HepG2 (cell line): ENCODE results near the gene MAFF. TPM values are rescaled to one million over a fixed set of nuclear protein-coding genes. Genes with fewer than 3 reads are reported as not detected.

Experiments used
- ADNP ChIP-seq: sonication (generic); formaldehyde crosslinking; IDR thresholded peaks from 2 replicates; pipeline ENCODE4 v1.4.0; 2020; ENCODE audit warnings: missing genetic modification reagents
- ASH2L ChIP-seq: fragments of 300-600, 200-600 bp; sonication (generic); IDR thresholded peaks from 2 replicates; pipeline ENCODE4 v1.7.0; 2017; ENCODE audit warnings: low read depth, mild to moderate bottlenecking, moderate library complexity, mixed read lengths, low read length; ENCODE audit not compliant: insufficient read length
- CBX2 ChIP-seq, 2 experiments: fragments of 200-600 bp in 1 of 2; sonication (generic); formaldehyde crosslinking in 1 of 2; IDR thresholded peaks; 2 replicates each; pipeline versions ENCODE4 v1.7.0 to v1.8.1; 2018 to 2022; ENCODE audit warnings: low read depth in 2 of 2, low read length in 1 of 2, mild to moderate bottlenecking in 1 of 2, missing genetic modification reagents in 1 of 2
- FOXA1 ChIP-seq, 2 experiments: fragments of 450-650 bp in 1 of 2; sonication (generic) in 1 of 2; formaldehyde crosslinking in 1 of 2; IDR thresholded peaks; 2 replicates each; pipeline versions ENCODE4 v1.4.0 to v1.6.1; 2016 to 2020; ENCODE audit warnings: missing genetic modification reagents in 1 of 2
- HNRNPL ChIP-seq: fragments of 200-400 bp; formaldehyde crosslinking; IDR thresholded peaks from 2 replicates; pipeline ENCODE4 v1.6.1; 2017; ENCODE audit warnings: mild to moderate bottlenecking, low read depth, low read length
- KDM1A ChIP-seq: IDR thresholded peaks from 2 replicates; pipeline ENCODE4 v1.6.1; 2016; ENCODE audit warnings: missing compliant biosample characterization
- MAZ ChIP-seq, 2 experiments: sonication (generic) in 1 of 2; formaldehyde crosslinking in 1 of 2; IDR thresholded peaks; 2 replicates each; pipeline versions ENCODE4 v1.5.0 to v1.6.1; 2012 to 2020; ENCODE audit warnings: low read depth in 2 of 2, mild to moderate bottlenecking in 2 of 2, borderline replicate concordance in 1 of 2, improper control_type of control experiment in 1 of 2, low read length in 1 of 2, missing genetic modification reagents in 1 of 2, moderate library complexity in 1 of 2
- MYC ChIP-seq: sonication (generic); formaldehyde crosslinking; IDR thresholded peaks from 2 replicates; pipeline ENCODE4 v1.9.0; 2021; ENCODE audit warnings: missing genetic modification reagents, borderline replicate concordance
- NFE2 ChIP-seq: sonication (generic); formaldehyde crosslinking; IDR thresholded peaks from 2 replicates; pipeline ENCODE4 v1.4.0; 2020; ENCODE audit warnings: missing genetic modification reagents
- NR2F2 ChIP-seq: IDR thresholded peaks from 2 replicates; pipeline ENCODE4 v1.6.1; 2012; ENCODE audit warnings: low read depth, inconsistent platforms, borderline replicate concordance
- PCBP1 ChIP-seq: fragments of 200-400 bp; formaldehyde crosslinking; IDR thresholded peaks from 2 replicates; pipeline ENCODE4 v1.6.1; 2017; ENCODE audit warnings: mild to moderate bottlenecking, low read depth, low read length, borderline replicate concordance
- SAP130 ChIP-seq: IDR thresholded peaks from 2 replicates; pipeline ENCODE4 v1.6.1; 2016; ENCODE audit warnings: low read depth
- ZBTB8A ChIP-seq: sonication (generic); formaldehyde crosslinking; IDR thresholded peaks from 2 replicates; pipeline ENCODE4 v1.4.0; 2020; ENCODE audit warnings: mild to moderate bottlenecking, low read depth, missing genetic modification reagents, borderline replicate concordance
- ZNF136 ChIP-seq: sonication (generic); formaldehyde crosslinking; IDR thresholded peaks from 2 replicates; pipeline ENCODE4 v1.8.1; 2022; ENCODE audit warnings: low read depth, mild to moderate bottlenecking, moderate library complexity, missing genetic modification reagents
- ZNF350 ChIP-seq: sonication (generic); formaldehyde crosslinking; IDR thresholded peaks from 2 replicates; pipeline ENCODE4 v1.4.0; 2020; ENCODE audit warnings: mild to moderate bottlenecking, low read depth, missing genetic modification reagents, borderline replicate concordance
- ZNF446 ChIP-seq: sonication (generic); formaldehyde crosslinking; IDR thresholded peaks from 2 replicates; pipeline ENCODE4 v1.5.0; 2020; ENCODE audit warnings: mild to moderate bottlenecking, missing genetic modification reagents
- ZNF501 ChIP-seq: sonication (generic); formaldehyde crosslinking; IDR thresholded peaks from 2 replicates; pipeline ENCODE4 v1.5.1; 2020; ENCODE audit warnings: mild to moderate bottlenecking, moderate library complexity, missing genetic modification reagents
- ZNF510 ChIP-seq: sonication (generic); formaldehyde crosslinking; IDR thresholded peaks from 2 replicates; pipeline ENCODE4 v1.4.0; 2020; ENCODE audit warnings: low read depth, mild to moderate bottlenecking, missing genetic modification reagents
- ZNF543 ChIP-seq: sonication (generic); formaldehyde crosslinking; IDR thresholded peaks from 2 replicates; pipeline ENCODE4 v1.4.0; 2020; ENCODE audit warnings: mild to moderate bottlenecking, missing genetic modification reagents
- ZNF547 ChIP-seq: sonication (generic); formaldehyde crosslinking; IDR thresholded peaks from 2 replicates; pipeline ENCODE4 v1.5.1; 2020; ENCODE audit warnings: mild to moderate bottlenecking, missing genetic modification reagents
- ZNF607 ChIP-seq: sonication (generic); formaldehyde crosslinking; IDR thresholded peaks from 2 replicates; pipeline ENCODE4 v1.5.1; 2020; ENCODE audit warnings: missing genetic modification reagents, mild to moderate bottlenecking, borderline replicate concordance
- ZNF724P ChIP-seq: sonication (generic); formaldehyde crosslinking; IDR thresholded peaks from 2 replicates; pipeline ENCODE4 v1.8.0; 2022; ENCODE audit warnings: missing genetic modification reagents, borderline replicate concordance
- ZNF749 ChIP-seq: sonication (generic); formaldehyde crosslinking; IDR thresholded peaks from 2 replicates; pipeline ENCODE4 v1.8.0; 2022; ENCODE audit warnings: mild to moderate bottlenecking, missing genetic modification reagents, moderate library complexity, borderline replicate concordance
- polyA plus RNA-seq, 8 experiments: library from polyadenylated mRNA; depleted of rRNA in 3 of 8; stranded (reverse) in 7 of 8; unstranded in 1 of 8; fragments of >200 nt; fragmentation: Illumina TruSeq in 4 of 8; extraction: Trizol in 4 of 8; gene quantifications; 2 replicates each; pipeline versions ENCODE4 v1.2.1 to v1.2.3, GENCODE V29; 2011 to 2016; ENCODE audit warnings: low read depth in 4 of 8, missing spikeins in 1 of 8, mixed read lengths in 1 of 8; ENCODE audit not compliant: insufficient read depth in 1 of 8
- total RNA-seq, 5 experiments: library from RNA; depleted of rRNA; stranded (reverse); fragments of >200 nt; fragmentation: Illumina TruSeq; extraction: Trizol; gene quantifications; 2 replicates each; pipeline ENCODE4 v1.2.3, GENCODE V29; 2016; ENCODE audit warnings: low read depth in 1 of 5
- TF ChIP-seq, protein P1 (sequence below): sonication (generic); formaldehyde crosslinking; IDR thresholded peaks from 2 replicates; pipeline ENCODE4 v1.8.1; 2022; ENCODE audit warnings: low read depth, mild to moderate bottlenecking, missing genetic modification reagents
- TF ChIP-seq, protein P2 (sequence below): sonication (generic); formaldehyde crosslinking; IDR thresholded peaks from 2 replicates; pipeline ENCODE4 v1.5.1; 2020; ENCODE audit warnings: mild to moderate bottlenecking, moderate library complexity, missing genetic modification reagents

Gene MAFF
- total and polyA plus RNA-seq, 2 of the 13 experiments (the other 11 are each of a cell fraction or from before 2014, with no cell fraction given), result 5.4 to 14.3 TPM

DNA sequence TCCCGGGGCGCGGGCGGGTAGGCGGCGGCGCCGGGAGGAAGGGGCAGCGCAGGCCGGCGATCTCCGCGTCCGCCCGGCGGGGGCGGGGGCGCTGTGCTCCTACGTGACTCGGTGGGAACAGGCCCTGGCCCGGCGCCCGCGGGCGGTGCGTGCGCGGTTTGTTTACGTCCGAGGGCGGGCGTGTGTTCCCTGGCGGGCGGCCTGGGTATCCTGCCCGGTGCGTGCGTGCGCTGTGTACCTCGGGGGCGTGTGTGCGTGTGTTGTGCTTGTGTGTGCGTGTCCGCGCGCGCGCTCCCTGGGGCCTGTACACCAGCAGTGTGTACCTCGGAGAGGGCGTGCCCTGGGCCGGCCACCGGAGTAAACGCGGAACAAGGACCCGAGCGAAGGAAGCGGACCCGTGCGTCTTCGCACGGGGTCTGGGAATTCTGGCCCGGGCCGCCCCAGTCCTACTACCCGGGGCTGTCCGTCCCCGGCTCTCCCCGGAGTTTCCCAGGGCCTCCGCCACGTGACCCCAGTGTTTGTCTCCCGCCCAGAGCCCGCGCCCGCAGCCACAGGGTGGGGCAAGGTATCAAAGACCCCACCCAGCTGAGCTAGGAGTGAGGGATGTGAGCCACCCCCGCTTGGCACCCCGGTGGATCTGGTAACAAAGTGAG lies 769 bp downstream of the MAFF start (continued):
- TF ChIP-seq ZNF350 (CRISPR knock-in tag), result 0 out of 2 replicates have a peak, but pooled peaks have one; percentile 15
- TF ChIP-seq ZNF749 (CRISPR knock-in tag), result no peak
- peak; percentile 68 for TF ChIP-seq SAP130
- TF ChIP-seq, protein P1, sequence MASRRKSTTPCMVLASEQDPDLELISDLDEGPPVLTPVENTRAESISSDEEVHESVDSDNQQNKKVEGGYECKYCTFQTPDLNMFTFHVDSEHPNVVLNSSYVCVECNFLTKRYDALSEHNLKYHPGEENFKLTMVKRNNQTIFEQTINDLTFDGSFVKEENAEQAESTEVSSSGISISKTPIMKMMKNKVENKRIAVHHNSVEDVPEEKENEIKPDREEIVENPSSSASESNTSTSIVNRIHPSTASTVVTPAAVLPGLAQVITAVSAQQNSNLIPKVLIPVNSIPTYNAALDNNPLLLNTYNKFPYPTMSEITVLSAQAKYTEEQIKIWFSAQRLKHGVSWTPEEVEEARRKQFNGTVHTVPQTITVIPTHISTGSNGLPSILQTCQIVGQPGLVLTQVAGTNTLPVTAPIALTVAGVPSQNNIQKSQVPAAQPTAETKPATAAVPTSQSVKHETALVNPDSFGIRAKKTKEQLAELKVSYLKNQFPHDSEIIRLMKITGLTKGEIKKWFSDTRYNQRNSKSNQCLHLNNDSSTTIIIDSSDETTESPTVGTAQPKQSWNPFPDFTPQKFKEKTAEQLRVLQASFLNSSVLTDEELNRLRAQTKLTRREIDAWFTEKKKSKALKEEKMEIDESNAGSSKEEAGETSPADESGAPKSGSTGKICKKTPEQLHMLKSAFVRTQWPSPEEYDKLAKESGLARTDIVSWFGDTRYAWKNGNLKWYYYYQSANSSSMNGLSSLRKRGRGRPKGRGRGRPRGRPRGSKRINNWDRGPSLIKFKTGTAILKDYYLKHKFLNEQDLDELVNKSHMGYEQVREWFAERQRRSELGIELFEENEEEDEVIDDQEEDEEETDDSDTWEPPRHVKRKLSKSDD (CRISPR knock-in tag), result 0 out of 2 replicates have a peak, but pooled peaks have one; percentile 30
- TF ChIP-seq MYC, result peak; percentile 74; the same call in 1 of the 2 replicates
- TF ChIP-seq PCBP1, result 0 out of 2 replicates have a peak, but pooled peaks have one; percentile 42
- no peak for TF ChIP-seq NFE2 (CRISPR knock-in tag)
- no peak for TF ChIP-seq MAZ (IDR thresholded peaks at IDR 0.05; ENCODE audit: borderline replicate concordance, low read depth, low read length)
- TF ChIP-seq MAZ (CRISPR knock-in tag; IDR thresholded peaks at IDR 0.05; ENCODE audit: low read depth), result 0 out of 2 replicates have a peak, but pooled peaks have one; percentile 11
- TF ChIP-seq ZNF136 (CRISPR knock-in tag), result 0 out of 2 replicates have a peak, but pooled peaks have one; percentile 44
- TF ChIP-seq, protein P2, sequence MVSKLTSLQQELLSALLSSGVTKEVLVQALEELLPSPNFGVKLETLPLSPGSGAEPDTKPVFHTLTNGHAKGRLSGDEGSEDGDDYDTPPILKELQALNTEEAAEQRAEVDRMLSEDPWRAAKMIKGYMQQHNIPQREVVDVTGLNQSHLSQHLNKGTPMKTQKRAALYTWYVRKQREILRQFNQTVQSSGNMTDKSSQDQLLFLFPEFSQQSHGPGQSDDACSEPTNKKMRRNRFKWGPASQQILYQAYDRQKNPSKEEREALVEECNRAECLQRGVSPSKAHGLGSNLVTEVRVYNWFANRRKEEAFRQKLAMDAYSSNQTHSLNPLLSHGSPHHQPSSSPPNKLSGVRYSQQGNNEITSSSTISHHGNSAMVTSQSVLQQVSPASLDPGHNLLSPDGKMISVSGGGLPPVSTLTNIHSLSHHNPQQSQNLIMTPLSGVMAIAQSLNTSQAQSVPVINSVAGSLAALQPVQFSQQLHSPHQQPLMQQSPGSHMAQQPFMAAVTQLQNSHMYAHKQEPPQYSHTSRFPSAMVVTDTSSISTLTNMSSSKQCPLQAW (CRISPR knock-in tag), result 0 out of 2 replicates have a peak, but pooled peaks have one; percentile 26
- no peak; the same call in 1 of the 2 replicates for TF ChIP-seq ZNF543 (CRISPR knock-in tag)
- no peak for TF ChIP-seq KDM1A (CRISPR knock-in tag)
- TF ChIP-seq ZNF501 (CRISPR knock-in tag), result peak; percentile 75; the same call in 1 of the 2 replicates
- no peak for TF ChIP-seq ZBTB8A (CRISPR knock-in tag)
- no peak for TF ChIP-seq NR2F2
- TF ChIP-seq HNRNPL, result no peak
- no peak for TF ChIP-seq FOXA1 (IDR thresholded peaks at IDR 0.05)
- peak; percentile 60; the same call in 1 of the 2 replicates for TF ChIP-seq FOXA1 (CRISPR knock-in tag; IDR thresholded peaks at IDR 0.05)
- TF ChIP-seq ZNF724P, result peak; percentile 81; the same call in 1 of the 2 replicates
- peak; percentile 11; the same call in 1 of the 2 replicates for TF ChIP-seq ZNF547 (CRISPR knock-in tag)
- TF ChIP-seq ZNF607 (CRISPR knock-in tag), result 0 out of 2 replicates have a peak, but pooled peaks have one; percentile 11
- TF ChIP-seq ZNF510 (CRISPR knock-in tag), result 0 out of 2 replicates have a peak, but pooled peaks have one; percentile 66
- 0 out of 2 replicates have a peak, but pooled peaks have one; percentile 74 for TF ChIP-seq ZNF446 (CRISPR knock-in tag)
- no peak for TF ChIP-seq ADNP (CRISPR knock-in tag)
- TF ChIP-seq CBX2 (IDR thresholded peaks at IDR 0.05; ENCODE audit: low read depth, low read length), result no peak
- TF ChIP-seq CBX2 (CRISPR knock-in tag; IDR thresholded peaks at IDR 0.05; ENCODE audit: low read depth), result no peak
- peak; percentile 15 for TF ChIP-seq ASH2L
